Breast epithelium (tissue), 3 donors: Measurements from ENCODE around the gene MACC1.

Experiments used
- CTCF ChIP-seq, 3 donors: fragments of 450-650 bp; IDR thresholded peaks; one replicate each; pipeline ENCODE4 v1.5.1; 2016 to 2017; ENCODE audit warnings: antibody characterized with exemption in 3 of 3, mild to moderate bottlenecking in 3 of 3, moderate library complexity in 3 of 3
- POLR2A ChIP-seq: fragments of 450-650 bp; IDR thresholded peaks from one replicate; pipeline ENCODE4 v1.6.1; 2016; ENCODE audit warnings: antibody characterized with exemption, mild to moderate bottlenecking, moderate library complexity
- POLR2AphosphoS5 ChIP-seq, 3 donors: sonication (generic); formaldehyde crosslinking; IDR thresholded peaks; one replicate each; pipeline ENCODE4 v1.6.1; 2017; ENCODE audit warnings: antibody characterized with exemption in 3 of 3

- TF ChIP-seq CTCF (IDR thresholded peaks at IDR 0.05): no peak
- no peak for TF ChIP-seq POLR2A
- TF ChIP-seq POLR2AphosphoS5 (IDR thresholded peaks at IDR 0.05): no peak
Measured at GRCh38 chr7:20129920-20130319, 87.3 kb downstream of the MACC1 start.
